H1 (cell line): Measurements from ENCODE around the gene FBLN2. TPM values are rescaled to one million over a fixed set of nuclear protein-coding genes. Genes with fewer than 3 reads are reported as not detected.

Experiments
- ASH2L ChIP-seq: fragments of 200-600, 300-600 bp; sonication (generic); IDR thresholded peaks from one replicate; pipeline ENCODE4 v1.7.1; 2017; ENCODE audit warnings: low read length
- BACH1 ChIP-seq: IDR thresholded peaks from 2 replicates; pipeline ENCODE4 v1.6.1; 2012; ENCODE audit warnings: low read length, improper control_type of control experiment
- EGR1 ChIP-seq: IDR thresholded peaks from 2 replicates; pipeline ENCODE4 v1.6.1; 2011; ENCODE audit warnings: low read depth, low read length, borderline replicate concordance
- EP300 ChIP-seq, 2 experiments: IDR thresholded peaks; 1 replicate in 1 of 2; 2 replicates in 1 of 2; pipeline ENCODE4 v1.6.1; 2011 to 2012; ENCODE audit warnings: low read depth in 2 of 2, low read length in 2 of 2, mild to moderate bottlenecking in 2 of 2, borderline replicate concordance in 1 of 2, inconsistent platforms in 1 of 2, moderate library complexity in 1 of 2
- SIX5 ChIP-seq: IDR thresholded peaks from 2 replicates; pipeline ENCODE4 v1.6.1; 2011; ENCODE audit warnings: mild to moderate bottlenecking, low read depth, low read length
- SP2 ChIP-seq: IDR thresholded peaks from 2 replicates; pipeline ENCODE4 v1.6.1; 2012; ENCODE audit warnings: mild to moderate bottlenecking, low read length, inconsistent platforms
- SP4 ChIP-seq: IDR thresholded peaks from 2 replicates; pipeline ENCODE4 v1.6.1; 2012; ENCODE audit warnings: low read length, inconsistent platforms
- TBP ChIP-seq: IDR thresholded peaks from 2 replicates; pipeline ENCODE4 v1.6.1; 2011; ENCODE audit warnings: low read depth, low read length, improper control_type of control experiment
- polyA plus RNA-seq, 7 experiments: library from polyadenylated mRNA; depleted of rRNA in 3 of 7; stranded (reverse) in 5 of 7; unstranded in 2 of 7; fragments of >200 nt in 5 of 7; fragments of 200-250 nt in 2 of 7; gene quantifications; 1 replicate in 5 of 7; 2 replicates in 1 of 7; 4 replicates in 1 of 7; pipeline versions ENCODE4 v1.2.1 to v1.2.3, GENCODE V29; 2011 to 2013; ENCODE audit warnings: missing spikeins in 2 of 7, mixed read lengths in 2 of 7
- total RNA-seq: library from RNA; stranded (reverse); fragmentation: NEBNext Ultra II Directional; extraction: Animal tissue kit (Norgen Biotek cat#: 25700); gene quantifications from 2 replicates; pipeline ENCODE4 v1.2.1, GENCODE V29; 2021

Gene FBLN2
- total and polyA plus RNA-seq, 2 of the 8 experiments (the other 6 are each of a cell fraction or from before 2014, with no cell fraction given) = 17.4 to 24.2 TPM

GRCh38 chr3:13599887-13600450, 51.0 kb downstream of the FBLN2 start (continued):
- TF ChIP-seq SIX5 = no peak
- TF ChIP-seq SP4 = no peak
- no peak for TF ChIP-seq BACH1
- TF ChIP-seq TBP = no peak
- TF ChIP-seq SP2 = no peak
- no peak for TF ChIP-seq EP300 (IDR thresholded peaks at IDR 0.05; ENCODE audit: borderline replicate concordance in 1 of 2, low read depth in 2 of 2, low read length in 2 of 2)
- no peak for TF ChIP-seq EGR1
- no peak for TF ChIP-seq ASH2L
- TF ChIP-seq, all 59 proteins: peak for 0
